ENCODE data around the gene RIPK3.

RIPK3 gene

DNA sequence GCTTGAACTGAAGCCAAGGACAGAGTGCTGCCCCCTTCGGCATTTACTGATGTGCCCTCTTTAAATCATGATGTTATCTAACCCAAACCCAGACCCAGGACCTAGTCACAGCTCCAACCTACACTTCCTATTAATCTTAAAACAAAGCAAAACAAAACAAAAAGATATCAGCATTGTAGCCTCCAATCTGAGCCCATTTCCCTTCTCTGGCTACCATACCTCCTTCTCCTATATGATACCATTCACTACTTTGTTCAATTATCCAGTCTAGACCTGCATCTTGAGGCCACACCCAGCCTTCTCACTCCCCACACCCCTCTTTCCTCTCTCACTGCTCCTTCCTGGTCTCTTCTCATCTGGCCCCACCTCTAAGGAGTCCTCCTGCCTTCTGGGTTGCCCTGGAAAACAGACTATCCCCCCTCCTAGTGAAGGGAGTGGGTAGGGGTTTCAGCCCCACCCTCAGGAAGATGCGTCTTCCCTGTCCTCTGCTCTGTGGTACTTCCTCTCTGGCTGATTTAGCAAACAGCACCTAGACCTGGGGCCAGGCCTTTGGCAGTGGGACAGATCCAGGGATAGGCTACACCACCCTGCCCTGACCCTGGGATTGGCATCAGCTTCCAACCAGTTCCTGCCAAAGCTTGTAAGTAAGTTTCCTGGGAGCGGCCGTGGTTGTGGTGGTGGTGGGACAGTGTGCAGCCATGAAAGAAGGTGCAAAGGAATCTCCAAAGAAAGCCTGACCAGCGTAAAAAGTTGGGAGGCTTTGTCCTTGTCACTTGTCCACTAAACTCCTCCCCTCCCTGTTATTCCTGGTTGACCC is 25.2 kb downstream of the RIPK3 start:
- Histone ChIP-seq H3K4me1 (ENCODE audit: control insufficient read depth in 1 of 2, insufficient read depth in 2 of 2, low read length in 2 of 2) (peaks cover 41 to 62% of the 10 kb centered on the region in 2 donors), H3K9me3 (ENCODE audit: control insufficient read depth in 1 of 2, low read length in 2 of 2) (no peaks in the 10 kb centered on the region), H3K27me3 (ENCODE audit: control insufficient read depth in 1 of 2, insufficient read depth in 2 of 2, low read length in 2 of 2) (peaks cover 9 to 17% of the 10 kb centered on the region in 2 donors), H3K36me3 (ENCODE audit: control insufficient read depth in 1 of 2, insufficient read depth in 2 of 2, low read length in 2 of 2) (no peaks in the 10 kb centered on the region), H3K4me3 (ENCODE audit: low read depth in 1 of 2, low read length in 2 of 2) (peak overlapping the region in 1 of 2 donors; percentile 4), H3K9ac (ENCODE audit: low read depth in 1 of 2, low read length in 2 of 2) (peak overlapping the region in 1 of 2 donors; percentile 40), H3K27ac (ENCODE audit: low read depth, low read length) (no peak overlapping the region)

- no peaks in the 10 kb centered on the region for H3K36me3 ChIP-seq (ENCODE audit: control insufficient read depth in 1 of 2, insufficient read depth in 2 of 2, low read length in 2 of 2)
- no peak overlapping the region for H3K27ac ChIP-seq (ENCODE audit: low read depth, low read length)
- no peak overlapping the region for H3K9ac ChIP-seq (ENCODE audit: low read depth in 1 of 2, low read length in 2 of 2)
- no peaks in the 10 kb centered on the region for H3K9me3 ChIP-seq (ENCODE audit: control insufficient read depth in 1 of 2, low read length in 2 of 2)
- peaks cover 48 to 69% of the 10 kb centered on the region in 2 donors for H3K4me1 ChIP-seq (ENCODE audit: control insufficient read depth in 1 of 2, insufficient read depth in 2 of 2, low read length in 2 of 2)
- peaks cover 6 to 11% of the 10 kb centered on the region in 2 donors for H3K27me3 ChIP-seq (ENCODE audit: control insufficient read depth in 1 of 2, insufficient read depth in 2 of 2, low read length in 2 of 2)
- H3K4me3 ChIP-seq (ENCODE audit: low read depth in 1 of 2, low read length in 2 of 2): peak overlapping the region in 1 of 2 donors; percentile 4
These were observed 25.9 kb downstream of the RIPK3 start for GRCh38 chr14:24313913-24314312.

- no peaks in the 10 kb centered on the region for H3K36me3 ChIP-seq (ENCODE audit: control insufficient read depth in 1 of 2, insufficient read depth in 2 of 2, low read length in 2 of 2)
- peaks cover 0 to 8% of the 10 kb centered on the region in 2 donors for H3K27me3 ChIP-seq (ENCODE audit: control insufficient read depth in 1 of 2, insufficient read depth in 2 of 2, low read length in 2 of 2)
- peak overlapping the region; percentile 2 for H3K27ac ChIP-seq (ENCODE audit: low read depth, low read length)
- H3K4me3 ChIP-seq (ENCODE audit: low read depth in 1 of 2, low read length in 2 of 2): peak overlapping the region in 1 of 2 donors; percentile 11
- peaks cover 58 to 79% of the 10 kb centered on the region in 2 donors for H3K4me1 ChIP-seq (ENCODE audit: control insufficient read depth in 1 of 2, insufficient read depth in 2 of 2, low read length in 2 of 2)
- H3K9ac ChIP-seq (ENCODE audit: low read depth in 1 of 2, low read length in 2 of 2): no peak overlapping the region
- no peaks in the 10 kb centered on the region for H3K9me3 ChIP-seq (ENCODE audit: control insufficient read depth in 1 of 2, low read length in 2 of 2)
These were observed 26.9 kb downstream of the RIPK3 start for GRCh38 chr14:24312736-24313507.

- Histone ChIP-seq H3K4me3 (ENCODE audit: low read depth in 1 of 2, low read length in 2 of 2) (peak overlapping the region; percentile 59 to 69), H3K27me3 (ENCODE audit: control insufficient read depth in 1 of 2, insufficient read depth in 2 of 2, low read length in 2 of 2) (peaks cover 0 to 5% of the 10 kb centered on the region in 2 donors), H3K9me3 (ENCODE audit: control insufficient read depth in 1 of 2, low read length in 2 of 2) (no peaks in the 10 kb centered on the region), H3K36me3 (ENCODE audit: control insufficient read depth in 1 of 2, insufficient read depth in 2 of 2, low read length in 2 of 2) (no peaks in the 10 kb centered on the region), H3K27ac (ENCODE audit: low read depth, low read length) (peak overlapping the region; percentile 71), H3K4me1 (ENCODE audit: control insufficient read depth in 1 of 2, insufficient read depth in 2 of 2, low read length in 2 of 2) (peaks cover 63 to 83% of the 10 kb centered on the region in 2 donors), H3K9ac (ENCODE audit: low read depth in 1 of 2, low read length in 2 of 2) (peak overlapping the region; percentile 55 to 61)
These were observed 27.8 kb downstream of the RIPK3 start for GRCh38 chr14:24311837-24312615.

- peak within 1 kb of the TSS; percentile 55 to 61 for H3K9ac ChIP-seq (ENCODE audit: low read depth in 1 of 2, low read length in 2 of 2)
- no peaks in the 10 kb centered on the region for H3K9me3 ChIP-seq (ENCODE audit: control insufficient read depth in 1 of 2, low read length in 2 of 2)
- peak within 1 kb of the TSS; percentile 59 to 69 for H3K4me3 ChIP-seq (ENCODE audit: low read depth in 1 of 2, low read length in 2 of 2)
- peak within 1 kb of the TSS; percentile 71 for H3K27ac ChIP-seq (ENCODE audit: low read depth, low read length)
- peaks cover 62 to 81% of the 10 kb centered on the region in 2 donors for H3K4me1 ChIP-seq (ENCODE audit: control insufficient read depth in 1 of 2, insufficient read depth in 2 of 2, low read length in 2 of 2)
- H3K27me3 ChIP-seq (ENCODE audit: control insufficient read depth in 1 of 2, insufficient read depth in 2 of 2, low read length in 2 of 2): peaks cover 0 to 3% of the 10 kb centered on the region in 2 donors
- peaks cover 6 to 7% of the 10 kb centered on the region in 2 donors for H3K36me3 ChIP-seq (ENCODE audit: control insufficient read depth in 1 of 2, insufficient read depth in 2 of 2, low read length in 2 of 2)
These were observed 28.9 kb downstream of the RIPK3 start, which contains the start of gene LTB4R for GRCh38 chr14:24310646-24311604. TSS of gene LTB4R (plus strand) at chr14:24311502. CDS start at chr14:24315652, 4,150 bp downstream.

DNA sequence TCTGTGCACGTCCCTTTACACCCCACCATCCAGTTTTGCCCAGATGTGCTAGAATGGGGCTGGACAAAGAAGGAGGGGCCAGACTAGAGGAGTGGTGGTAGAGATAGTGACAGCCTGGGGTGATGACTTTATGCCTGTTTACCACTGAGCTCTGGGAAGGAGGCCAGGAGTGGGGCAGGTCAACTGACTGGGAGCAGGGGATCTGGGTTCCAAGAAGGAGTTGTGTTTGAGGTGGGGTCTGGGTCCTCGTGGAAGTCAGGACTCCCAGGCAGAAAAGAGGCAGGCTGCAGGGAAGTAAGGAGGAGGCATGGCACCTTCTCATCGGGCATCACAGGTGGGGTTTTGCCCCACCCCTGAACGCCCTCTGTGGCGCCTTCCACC is 29.5 kb downstream of the RIPK3 start:
- H3K4me3 ChIP-seq (ENCODE audit: low read depth in 1 of 2, low read length in 2 of 2): peak overlapping the region; percentile 59 to 69

GRCh38 chr14:24309538-24310264 is 30.1 kb downstream of the RIPK3 start, which contains the start of gene LTB4R2:
TSS of gene LTB4R2 (plus strand) at chr14:24310140. CDS start at chr14:24310665, 525 bp downstream.
- Histone ChIP-seq H3K4me3 (ENCODE audit: low read depth in 1 of 2, low read length in 2 of 2) (peak within 1 kb of the TSS; percentile 59 to 69), H3K9me3 (ENCODE audit: control insufficient read depth in 1 of 2, low read length in 2 of 2) (no peaks in the 10 kb centered on the region), H3K9ac (ENCODE audit: low read depth in 1 of 2, low read length in 2 of 2) (peak within 1 kb of the TSS; percentile 55 to 61), H3K36me3 (ENCODE audit: control insufficient read depth in 1 of 2, insufficient read depth in 2 of 2, low read length in 2 of 2) (peaks cover 18 to 20% of the 10 kb centered on the region in 2 donors), H3K4me1 (ENCODE audit: control insufficient read depth in 1 of 2, insufficient read depth in 2 of 2, low read length in 2 of 2) (peaks cover 50 to 77% of the 10 kb centered on the region in 2 donors), H3K27ac (ENCODE audit: low read depth, low read length) (peak within 1 kb of the TSS; percentile 71), H3K27me3 (ENCODE audit: control insufficient read depth in 1 of 2, insufficient read depth in 2 of 2, low read length in 2 of 2) (no peaks in the 10 kb centered on the region)

More for the DNA sequence above, 29.5 kb downstream of the RIPK3 start:
- peaks cover 0 to under 1% of the 10 kb centered on the region in 2 donors for H3K27me3 ChIP-seq (ENCODE audit: control insufficient read depth in 1 of 2, insufficient read depth in 2 of 2, low read length in 2 of 2)
- peak overlapping the region; percentile 55 to 61 for H3K9ac ChIP-seq (ENCODE audit: low read depth in 1 of 2, low read length in 2 of 2)
- peak overlapping the region; percentile 71 for H3K27ac ChIP-seq (ENCODE audit: low read depth, low read length)
- peaks cover 55 to 81% of the 10 kb centered on the region in 2 donors for H3K4me1 ChIP-seq (ENCODE audit: control insufficient read depth in 1 of 2, insufficient read depth in 2 of 2, low read length in 2 of 2)
- H3K36me3 ChIP-seq (ENCODE audit: control insufficient read depth in 1 of 2, insufficient read depth in 2 of 2, low read length in 2 of 2): peaks cover 13 to 14% of the 10 kb centered on the region in 2 donors
- H3K9me3 ChIP-seq (ENCODE audit: control insufficient read depth in 1 of 2, low read length in 2 of 2): no peaks in the 10 kb centered on the region

DNA sequence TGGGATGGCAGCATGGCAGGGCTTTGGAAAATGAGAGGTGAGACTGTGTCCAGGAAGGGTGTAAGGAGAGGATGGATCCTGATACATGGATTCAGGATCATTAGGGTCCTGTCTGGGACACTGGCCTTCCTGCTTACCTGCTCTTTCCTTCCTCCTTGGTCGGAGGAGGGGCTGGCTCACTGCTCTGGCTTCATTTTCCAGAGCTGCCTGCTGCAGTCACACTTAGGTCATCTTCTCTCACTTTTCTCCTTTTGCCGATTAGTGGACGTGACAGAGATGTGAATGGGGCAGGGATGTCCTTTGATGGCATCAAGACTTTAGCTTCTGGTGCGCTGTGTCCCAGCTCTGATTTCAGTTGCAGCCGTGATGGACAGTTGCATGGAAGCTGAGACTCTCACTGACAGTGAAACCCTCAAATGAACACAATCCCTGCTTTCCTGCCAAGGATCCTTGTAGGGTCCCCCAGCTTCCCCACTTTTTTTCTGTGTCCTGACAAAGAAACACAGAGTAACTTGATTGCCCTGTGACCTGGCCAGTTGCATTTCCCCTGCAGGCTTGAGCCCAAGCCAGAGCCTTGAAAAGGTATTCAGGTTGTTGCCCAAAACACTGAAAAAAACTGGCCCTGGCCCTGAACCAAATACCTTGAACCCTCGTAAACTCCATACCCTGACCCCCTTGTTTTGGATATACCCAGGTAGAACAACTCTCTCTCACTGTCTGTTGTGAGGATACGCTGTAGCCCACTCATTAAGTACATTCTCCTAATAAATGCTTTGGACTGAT is 31.3 kb downstream of the RIPK3 start:
- no peak overlapping the region for H3K27ac ChIP-seq (ENCODE audit: low read depth, low read length)
- no peaks in the 10 kb centered on the region for H3K27me3 ChIP-seq (ENCODE audit: control insufficient read depth in 1 of 2, insufficient read depth in 2 of 2, low read length in 2 of 2)
- H3K9ac ChIP-seq (ENCODE audit: low read depth in 1 of 2, low read length in 2 of 2): peak overlapping the region; percentile 22 to 55
- peaks cover 47 to 76% of the 10 kb centered on the region in 2 donors for H3K4me1 ChIP-seq (ENCODE audit: control insufficient read depth in 1 of 2, insufficient read depth in 2 of 2, low read length in 2 of 2)
- H3K9me3 ChIP-seq (ENCODE audit: control insufficient read depth in 1 of 2, low read length in 2 of 2): no peaks in the 10 kb centered on the region
- H3K36me3 ChIP-seq (ENCODE audit: control insufficient read depth in 1 of 2, insufficient read depth in 2 of 2, low read length in 2 of 2): peaks cover 30 to 31% of the 10 kb centered on the region in 2 donors
- H3K4me3 ChIP-seq (ENCODE audit: low read depth in 1 of 2, low read length in 2 of 2): peak overlapping the region in 1 of 2 donors; percentile 70

All from duodenal mucosa (tissue), 2 donors.